Mesendoderm (in vitro differentiated cells): Measurements from ENCODE around the gene PLA2G4A.

Experiments used
- DNase-seq: peaks from one replicate; pipeline ENCODE4 v3.0.0; 2013
- H2AK5ac ChIP-seq: 2 replicates; pipeline ENCODE4 v1.6.1; 2013; ENCODE audit warnings: low read length, inconsistent platforms
- H2BK120ac ChIP-seq: 2 replicates; pipeline ENCODE4 v1.6.1; 2013; ENCODE audit warnings: low read depth, mild to moderate bottlenecking, low read length, moderate library complexity, mixed read lengths
- H2BK15ac ChIP-seq: replicated peaks from 2 replicates; pipeline ENCODE4 v1.6.1; 2013; ENCODE audit warnings: low read depth, mild to moderate bottlenecking, moderate library complexity
- H2BK5ac ChIP-seq: 2 replicates; pipeline ENCODE4 v1.6.1; 2013; ENCODE audit warnings: low read length, inconsistent platforms
- H3K18ac ChIP-seq: 2 replicates; pipeline ENCODE4 v1.6.1; 2013; ENCODE audit warnings: mild to moderate bottlenecking, low read length, mixed read lengths
- H3K23ac ChIP-seq: one replicate; pipeline ENCODE4 v1.6.1; 2013; ENCODE audit warnings: low read length
- H3K27ac ChIP-seq: 2 replicates; pipeline ENCODE4 v1.5.1; 2013; ENCODE audit warnings: low read depth, mild to moderate bottlenecking, inconsistent platforms, low read length, moderate library complexity
- H3K27me3 ChIP-seq: 2 replicates; pipeline ENCODE4 v1.6.1; 2013; ENCODE audit warnings: low read length, control low read depth, mild to moderate bottlenecking, inconsistent platforms; ENCODE audit not compliant: insufficient read depth, poor library complexity
- H3K36me3 ChIP-seq: 2 replicates; pipeline ENCODE4 v1.6.1; 2013; ENCODE audit warnings: low read length, inconsistent platforms; ENCODE audit not compliant: control insufficient read depth, insufficient read depth
- H3K4ac ChIP-seq: one replicate; pipeline ENCODE4 v1.6.1; 2013; ENCODE audit warnings: low read depth, mild to moderate bottlenecking, low read length, moderate library complexity
- H3K4me1 ChIP-seq: 2 replicates; pipeline ENCODE4 v1.6.1; 2013; ENCODE audit warnings: low read depth, low read length, inconsistent platforms; ENCODE audit not compliant: control insufficient read depth
- H3K4me2 ChIP-seq: 2 replicates; pipeline ENCODE4 v1.6.1; 2013; ENCODE audit warnings: low read length
- H3K4me3 ChIP-seq: 2 replicates; pipeline ENCODE4 v1.5.1; 2013; ENCODE audit warnings: mild to moderate bottlenecking, low read length
- H3K56ac ChIP-seq: one replicate; pipeline ENCODE4 v1.6.1; 2013; ENCODE audit warnings: low read length
- H3K79me1 ChIP-seq: 2 replicates; pipeline ENCODE4 v1.6.1; 2013; ENCODE audit warnings: low read length, inconsistent platforms
- H3K79me2 ChIP-seq: 2 replicates; pipeline ENCODE4 v1.6.1; 2013; ENCODE audit warnings: mild to moderate bottlenecking, low read length; ENCODE audit not compliant: control insufficient read depth, insufficient read depth
- H3K9ac ChIP-seq: 2 replicates; pipeline ENCODE4 v1.6.1; 2013; ENCODE audit warnings: low read length, inconsistent platforms
- H4K5ac ChIP-seq: one replicate; pipeline ENCODE4 v1.6.1; 2013; ENCODE audit warnings: low read length
- H4K8ac ChIP-seq: one replicate; pipeline ENCODE4 v1.6.1; 2013; ENCODE audit warnings: low read depth, mild to moderate bottlenecking, control low read depth, low read length, moderate library complexity
- WGBS: extraction: QIAGEN DNeasy Blood & Tissue Kit; methylation state at CpG from one replicate; pipeline ENCODE4 v1.1.7; 2013; ENCODE audit warnings: low lambda C conversion rate, missing lambda C conversion rate; ENCODE audit not compliant: insufficient coverage; ENCODE audit errors: extremely low coverage; 5-methylcytosine and 5-hydroxymethylcytosine counted together

Gene PLA2G4A

DNA sequence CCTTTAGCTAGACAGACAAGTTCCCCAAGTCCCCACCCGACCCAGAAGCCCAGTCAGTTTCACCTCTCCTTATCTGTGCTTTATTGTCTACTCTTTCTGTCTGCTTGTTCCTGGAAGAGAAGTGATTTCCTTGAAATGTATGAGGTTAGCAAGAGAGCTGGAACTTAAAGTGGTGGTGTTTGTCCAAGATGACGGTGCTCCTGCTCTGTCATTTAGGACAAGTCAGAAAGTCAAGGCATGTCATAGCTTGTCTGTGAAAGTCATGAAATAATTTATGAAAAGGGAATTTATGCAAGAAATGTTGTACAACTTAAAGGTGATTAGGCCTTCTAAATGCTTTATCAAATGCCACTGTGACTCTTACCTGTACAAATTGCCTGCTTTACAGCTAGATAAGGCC lies 178.1 kb downstream of the PLA2G4A start:
- no peak overlapping the region for H3K18ac ChIP-seq
- H4K5ac ChIP-seq: no peak overlapping the region
- no peak overlapping the region for H3K4ac ChIP-seq
- H3K27me3 ChIP-seq: no peaks in the 10 kb centered on the region
- no peak overlapping the region for H3K4me2 ChIP-seq
- H3K9ac ChIP-seq: no peak overlapping the region
- no peaks in the 10 kb centered on the region for H3K4me1 ChIP-seq
- H2BK120ac ChIP-seq: no peak overlapping the region
- H3K79me2 ChIP-seq: no peaks in the 10 kb centered on the region
- H3K56ac ChIP-seq: no peak overlapping the region
- no peaks in the 10 kb centered on the region for H3K36me3 ChIP-seq
- H2BK15ac ChIP-seq: no peak overlapping the region
- no peak overlapping the region for H3K27ac ChIP-seq
- H3K79me1 ChIP-seq: no peaks in the 10 kb centered on the region
- no CpG with 5 or more reads among the region's 2 CpGs for WGBS
- H3K4me3 ChIP-seq: no peak overlapping the region
- no peak for DNase-seq
- no peak overlapping the region for H4K8ac ChIP-seq
- no peak overlapping the region for H3K23ac ChIP-seq
- H2BK5ac ChIP-seq: no peak overlapping the region
- no peak overlapping the region for H2AK5ac ChIP-seq

DNA sequence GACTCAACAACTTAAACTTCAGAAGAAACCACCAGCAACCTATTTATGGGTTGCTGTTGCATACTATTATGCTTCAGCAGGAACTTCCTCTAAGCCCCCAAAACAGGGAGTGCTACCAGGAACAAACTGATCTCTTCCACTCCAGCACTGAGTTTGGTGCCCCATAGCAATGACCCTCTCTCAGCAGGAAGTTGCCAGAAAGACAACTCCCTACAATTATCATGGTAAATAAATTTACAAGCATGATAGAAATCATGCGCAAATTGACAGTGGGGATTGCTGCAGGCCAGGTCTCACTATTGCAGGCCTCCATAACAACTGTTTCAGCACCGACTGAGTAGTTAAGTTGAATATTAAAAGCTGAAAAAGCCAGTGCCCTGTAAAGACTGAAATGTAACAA lies 180.6 kb downstream of the PLA2G4A start:
- no CpG with 5 or more reads among the region's 2 CpGs for WGBS
- Histone ChIP-seq H3K4me3 (no peak overlapping the region), H3K23ac (no peak overlapping the region), H3K56ac (no peak overlapping the region), H3K27me3 (no peaks in the 10 kb centered on the region), H3K9ac (no peak overlapping the region), H3K79me2 (no peaks in the 10 kb centered on the region), H3K79me1 (no peaks in the 10 kb centered on the region), H3K36me3 (no peaks in the 10 kb centered on the region), H3K18ac (no peak overlapping the region), H2BK120ac (no peak overlapping the region), H3K4ac (no peak overlapping the region), H3K27ac (no peak overlapping the region), H4K8ac (no peak overlapping the region), H3K4me1 (no peaks in the 10 kb centered on the region), H2BK15ac (no peak overlapping the region), H4K5ac (no peak overlapping the region), H3K4me2 (no peak overlapping the region), H2AK5ac (no peak overlapping the region), H2BK5ac (no peak overlapping the region)
- no peak for DNase-seq

DNA sequence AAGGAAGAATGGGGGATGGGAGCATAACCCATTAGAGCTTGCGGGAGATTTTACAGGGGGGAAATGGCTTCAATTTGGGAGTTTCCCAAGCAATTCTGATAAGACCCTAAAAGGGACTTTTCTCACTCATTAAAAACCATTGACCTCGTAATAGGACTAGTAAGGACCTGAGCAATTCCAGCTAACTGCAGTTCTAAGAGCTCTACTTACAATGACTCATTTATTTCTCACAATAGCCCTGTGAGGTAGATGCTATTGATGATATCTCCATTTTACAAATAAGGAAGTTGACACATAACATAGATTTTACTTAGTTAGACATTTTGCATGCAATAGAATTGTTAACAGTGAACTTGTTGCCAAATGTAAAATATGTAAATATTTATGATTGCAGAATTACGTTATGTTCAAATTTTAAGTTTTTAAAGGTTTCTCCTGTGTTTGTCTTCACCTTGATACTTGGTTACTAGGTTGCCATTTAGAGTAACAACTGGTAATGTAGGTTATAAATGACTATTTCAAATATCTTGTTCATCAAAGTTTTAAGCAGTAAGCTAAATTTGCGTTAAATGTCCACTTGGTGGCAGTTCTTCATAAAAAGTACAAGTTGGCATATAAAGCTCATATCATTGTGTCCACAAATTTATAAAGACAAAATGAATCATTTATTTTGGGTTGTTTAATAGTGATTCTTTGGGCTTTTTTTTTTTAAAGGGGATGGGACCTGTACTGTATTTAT lies 182.0 kb downstream of the PLA2G4A start:
- H3K27me3 ChIP-seq: no peaks in the 10 kb centered on the region
- no peaks in the 10 kb centered on the region for H3K79me2 ChIP-seq
- no peak overlapping the region for H3K23ac ChIP-seq
- no peak overlapping the region for H2BK120ac ChIP-seq
- no peak overlapping the region for H3K18ac ChIP-seq
- no peak overlapping the region for H3K27ac ChIP-seq
- no peak for DNase-seq
- no peak overlapping the region for H3K4ac ChIP-seq
- H2BK15ac ChIP-seq: no peak overlapping the region
- no peak overlapping the region for H2AK5ac ChIP-seq
- no peak overlapping the region for H4K5ac ChIP-seq
- H3K4me2 ChIP-seq: no peak overlapping the region
- no CpG with 5 or more reads among the region's 4 CpGs for WGBS
- no peak overlapping the region for H4K8ac ChIP-seq
- H3K79me1 ChIP-seq: no peaks in the 10 kb centered on the region
- no peak overlapping the region for H3K4me3 ChIP-seq
- no peaks in the 10 kb centered on the region for H3K4me1 ChIP-seq
- H3K9ac ChIP-seq: no peak overlapping the region
- H3K56ac ChIP-seq: no peak overlapping the region
- no peak overlapping the region for H2BK5ac ChIP-seq
- no peaks in the 10 kb centered on the region for H3K36me3 ChIP-seq

DNA sequence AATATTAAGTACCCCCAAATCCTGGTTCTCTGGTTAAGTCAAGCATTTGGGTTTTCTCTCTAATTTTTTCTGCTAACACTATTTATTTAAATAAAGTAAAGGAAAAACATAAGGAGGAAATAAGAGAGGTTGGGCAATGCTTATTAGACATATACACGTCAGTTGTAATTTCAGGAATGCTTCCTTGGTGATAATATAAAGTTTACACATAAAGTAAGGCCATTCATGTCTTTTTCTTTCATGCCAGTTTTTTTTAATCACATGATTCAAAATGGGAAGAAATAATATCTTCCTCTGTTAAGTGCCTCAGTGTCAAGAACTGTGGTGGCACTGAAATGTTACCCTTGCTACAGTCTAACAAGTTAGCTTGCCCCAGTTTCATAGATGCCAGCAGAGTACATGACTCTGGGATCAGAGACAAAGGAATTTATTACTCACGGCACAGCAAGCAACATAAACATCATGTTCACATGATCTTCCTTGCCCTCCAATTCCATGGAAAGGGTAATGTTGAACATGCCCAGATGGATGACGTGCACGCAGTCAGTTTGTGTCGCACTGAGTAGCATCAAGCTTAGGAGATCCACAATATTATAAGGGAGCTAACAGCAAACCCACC lies 184.9 kb downstream of the PLA2G4A start:
- Histone ChIP-seq H3K56ac (no peak overlapping the region), H4K5ac (no peak overlapping the region), H4K8ac (no peak overlapping the region), H3K27me3 (no peaks in the 10 kb centered on the region), H3K36me3 (no peaks in the 10 kb centered on the region), H3K27ac (no peak overlapping the region), H3K79me2 (no peaks in the 10 kb centered on the region), H3K9ac (no peak overlapping the region), H3K4me3 (no peak overlapping the region), H2BK15ac (no peak overlapping the region), H3K23ac (no peak overlapping the region), H2AK5ac (no peak overlapping the region), H3K18ac (no peak overlapping the region), H3K4ac (no peak overlapping the region), H3K4me1 (no peaks in the 10 kb centered on the region), H3K79me1 (no peaks in the 10 kb centered on the region), H2BK5ac (no peak overlapping the region), H3K4me2 (no peak overlapping the region), H2BK120ac (no peak overlapping the region)
- WGBS: no CpG with 5 or more reads among the region's 5 CpGs
- no peak for DNase-seq

DNA sequence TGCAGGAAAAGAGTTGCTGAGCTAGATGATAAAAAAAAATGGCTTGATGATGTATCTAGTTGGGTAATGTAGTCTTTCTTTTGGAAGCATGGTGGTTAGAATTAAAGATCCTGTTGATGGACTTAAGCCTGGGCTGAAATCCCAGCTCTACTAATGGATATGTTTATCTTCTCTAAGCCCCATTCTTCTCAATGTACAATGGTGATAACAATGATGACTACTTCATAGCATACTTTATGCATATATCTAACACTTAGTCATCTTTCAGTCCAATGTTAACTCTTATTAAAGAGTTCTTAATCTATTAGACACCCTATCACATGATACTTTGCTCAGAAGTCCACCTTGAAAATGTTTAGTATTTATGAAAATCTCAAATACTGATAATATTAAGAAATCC lies 189.5 kb downstream of the PLA2G4A start:
- H3K18ac ChIP-seq: no peak overlapping the region
- no peak overlapping the region for H3K4me3 ChIP-seq
- no peak overlapping the region for H2BK15ac ChIP-seq
- no peak overlapping the region for H2BK5ac ChIP-seq
- H3K27me3 ChIP-seq: no peaks in the 10 kb centered on the region
- H3K79me1 ChIP-seq: no peaks in the 10 kb centered on the region
- H3K4me2 ChIP-seq: no peak overlapping the region
- H3K27ac ChIP-seq: no peak overlapping the region
- H3K36me3 ChIP-seq: no peaks in the 10 kb centered on the region
- no peak overlapping the region for H3K4ac ChIP-seq
- no peak for DNase-seq
- H2AK5ac ChIP-seq: no peak overlapping the region
- H2BK120ac ChIP-seq: no peak overlapping the region
- H3K56ac ChIP-seq: no peak overlapping the region
- no peak overlapping the region for H3K9ac ChIP-seq
- no peaks in the 10 kb centered on the region for H3K79me2 ChIP-seq
- H4K5ac ChIP-seq: no peak overlapping the region
- no peaks in the 10 kb centered on the region for H3K4me1 ChIP-seq
- no peak overlapping the region for H4K8ac ChIP-seq
- no peak overlapping the region for H3K23ac ChIP-seq

DNA sequence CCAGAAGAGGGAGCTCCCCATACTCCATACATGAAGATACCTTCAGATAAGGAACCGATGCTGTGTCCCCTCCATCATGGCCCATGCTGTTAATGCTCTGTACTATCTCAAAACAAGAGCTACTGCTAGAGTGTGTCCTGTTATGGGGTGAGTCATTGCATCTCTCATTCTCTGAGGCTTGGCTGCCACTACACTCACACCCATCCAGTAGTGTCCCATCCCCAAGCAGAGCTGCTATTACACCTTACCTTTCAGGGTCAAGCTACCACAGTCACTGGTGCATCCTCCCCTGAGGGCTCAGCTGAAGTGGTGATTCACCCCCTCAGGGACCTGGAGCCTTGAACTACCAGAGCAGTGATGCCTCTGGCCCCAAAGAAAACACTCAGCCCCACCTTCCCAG lies 198.5 kb downstream of the PLA2G4A start:
- Histone ChIP-seq H3K27ac (no peak overlapping the region), H3K36me3 (no peaks in the 10 kb centered on the region), H3K9ac (no peak overlapping the region), H3K4me3 (no peak overlapping the region), H3K23ac (no peak overlapping the region), H3K56ac (no peak overlapping the region), H3K4me1 (no peaks in the 10 kb centered on the region), H2AK5ac (no peak overlapping the region), H3K4me2 (no peak overlapping the region), H2BK5ac (no peak overlapping the region), H3K79me2 (no peaks in the 10 kb centered on the region), H3K27me3 (no peaks in the 10 kb centered on the region), H4K5ac (no peak overlapping the region), H3K18ac (no peak overlapping the region), H3K79me1 (no peaks in the 10 kb centered on the region), H4K8ac (no peak overlapping the region), H3K4ac (no peak overlapping the region), H2BK15ac (no peak overlapping the region), H2BK120ac (no peak overlapping the region)
- no peak for DNase-seq
- no CpG with 5 or more reads among the region's 1 CpG for WGBS
